H1 (cell line): ENCODE data around the gene KCNK4. TPM values are rescaled to one million over a fixed set of nuclear protein-coding genes. Genes with fewer than 3 reads are reported as not detected.

ENCODE experiments used
- ASH2L ChIP-seq: fragments of 200-600, 300-600 bp; sonication (generic); IDR thresholded peaks from one replicate; pipeline ENCODE4 v1.7.1; 2017; ENCODE audit warnings: low read length
- BACH1 ChIP-seq: IDR thresholded peaks from 2 replicates; pipeline ENCODE4 v1.6.1; 2012; ENCODE audit warnings: low read length, improper control_type of control experiment
- BRCA1 ChIP-seq: IDR thresholded peaks from 2 replicates; pipeline ENCODE4 v1.6.1; 2012; ENCODE audit warnings: low read depth, low read length, improper control_type of control experiment
- CBX8 ChIP-seq: fragments of 300-800, 300-1000 bp; sonication (generic); IDR thresholded peaks from 2 replicates; pipeline ENCODE4 v1.7.1; 2016; ENCODE audit warnings: low read depth, low read length, borderline replicate concordance
- CTCF ChIP-seq, 3 experiments: IDR thresholded peaks; 1 replicate in 2 of 3; 2 replicates in 1 of 3; pipeline versions ENCODE4 v1.5.1 to v1.6.1; 2011; ENCODE audit warnings: low read length in 3 of 3, mild to moderate bottlenecking in 3 of 3, inconsistent platforms in 2 of 3, low read depth in 1 of 3, moderate library complexity in 1 of 3; ENCODE audit not compliant: insufficient read depth in 1 of 3; ENCODE audit errors: control extremely low read depth in 1 of 3
- EGR1 ChIP-seq: IDR thresholded peaks from 2 replicates; pipeline ENCODE4 v1.6.1; 2011; ENCODE audit warnings: low read depth, low read length, borderline replicate concordance
- EP300 ChIP-seq, 2 experiments: IDR thresholded peaks; 1 replicate in 1 of 2; 2 replicates in 1 of 2; pipeline ENCODE4 v1.6.1; 2011 to 2012; ENCODE audit warnings: low read depth in 2 of 2, low read length in 2 of 2, mild to moderate bottlenecking in 2 of 2, borderline replicate concordance in 1 of 2, inconsistent platforms in 1 of 2, moderate library complexity in 1 of 2
- GTF2F1 ChIP-seq: IDR thresholded peaks from 2 replicates; pipeline ENCODE4 v1.6.1; 2012; ENCODE audit warnings: low read depth, low read length, improper control_type of control experiment, borderline replicate concordance
- KDM4A ChIP-seq: IDR thresholded peaks from one replicate; pipeline ENCODE4 v1.7.1; 2012; ENCODE audit warnings: low read depth, mild to moderate bottlenecking, moderate library complexity, low read length, inconsistent platforms; ENCODE audit not compliant: severe bottlenecking
- RXRA ChIP-seq: IDR thresholded peaks from 2 replicates; pipeline ENCODE4 v1.6.1; 2011; ENCODE audit warnings: low read depth, mild to moderate bottlenecking, low read length, moderate library complexity; ENCODE audit not compliant: insufficient read depth
- SIN3A ChIP-seq, 2 experiments: IDR thresholded peaks in 1 of 2; conservative IDR thresholded peaks in 1 of 2; 2 replicates each; pipeline ENCODE4 v1.6.1; 2011 to 2012; ENCODE audit warnings: low read length in 2 of 2, improper control_type of control experiment in 1 of 2, low read depth in 1 of 2, mild to moderate bottlenecking in 1 of 2
- SP1 ChIP-seq: IDR thresholded peaks from 2 replicates; pipeline ENCODE4 v1.6.1; 2011; ENCODE audit warnings: low read depth, low read length
- SP2 ChIP-seq: IDR thresholded peaks from 2 replicates; pipeline ENCODE4 v1.6.1; 2012; ENCODE audit warnings: mild to moderate bottlenecking, low read length, inconsistent platforms
- SRF ChIP-seq: IDR thresholded peaks from 2 replicates; pipeline ENCODE4 v1.6.1; 2011; ENCODE audit warnings: mild to moderate bottlenecking, low read depth, low read length, moderate library complexity
- YY1 ChIP-seq: IDR thresholded peaks from 2 replicates; pipeline ENCODE4 v1.6.1; 2011; ENCODE audit warnings: low read depth, mild to moderate bottlenecking, low read length
- polyA plus RNA-seq, 7 experiments: library from polyadenylated mRNA; depleted of rRNA in 3 of 7; stranded (reverse) in 5 of 7; unstranded in 2 of 7; fragments of >200 nt in 5 of 7; fragments of 200-250 nt in 2 of 7; gene quantifications; 1 replicate in 5 of 7; 2 replicates in 1 of 7; 4 replicates in 1 of 7; pipeline versions ENCODE4 v1.2.1 to v1.2.3, GENCODE V29; 2011 to 2013; ENCODE audit warnings: missing spikeins in 2 of 7, mixed read lengths in 2 of 7
- total RNA-seq: library from RNA; stranded (reverse); fragmentation: NEBNext Ultra II Directional; extraction: Animal tissue kit (Norgen Biotek cat#: 25700); gene quantifications from 2 replicates; pipeline ENCODE4 v1.2.1, GENCODE V29; 2021

KCNK4 gene
- total and polyA plus RNA-seq, 2 of the 8 experiments (the other 6 are each of a cell fraction or from before 2014, with no cell fraction given), result 0.19 TPM; not detected in 1

GRCh38 chr11:64305691-64306562 lies 14.8 kb downstream of the KCNK4 start (continued):
- TF ChIP-seq SP1 (peak; percentile 36; the same call in 1 of the 2 replicates), BRCA1 (no peak), ASH2L (peak; percentile 54), GTF2F1 (no peak), EGR1 (peak; percentile 36; the same call in 1 of the 2 replicates), YY1 (0 out of 2 replicates have a peak, but pooled peaks have one; percentile 35), BACH1 (0 out of 2 replicates have a peak, but pooled peaks have one; percentile 11), KDM4A (peak; percentile 37), SP2 (no peak), SIN3A (conservative IDR thresholded peaks at IDR 0.05 in 1 of 2, IDR thresholded peaks at IDR 0.05 in 1 of 2; ENCODE audit: low read depth in 1 of 2, low read length in 2 of 2) (peak in 1 of 2 experiments; percentile 87; a peak in 2 of 4 replicates), EP300 (IDR thresholded peaks at IDR 0.05; ENCODE audit: borderline replicate concordance in 1 of 2, low read depth in 2 of 2, low read length in 2 of 2) (no peak), SRF (no peak), CTCF (IDR thresholded peaks at IDR 0.05; ENCODE audit: control extremely low read depth in 1 of 3, insufficient read depth in 1 of 3, low read depth in 1 of 3, low read length in 3 of 3) (peak in 2 of 3 experiments; percentile 50 to 52; a peak in 3 of 4 replicates), RXRA (0 out of 2 replicates have a peak, but pooled peaks have one; percentile 52), CBX8 (no peak)
- TF ChIP-seq, all 59 proteins: peak for 13
